Measurements from ENCODE around the gene LTB4R. TPM values are rescaled to one million over a fixed set of nuclear protein-coding genes. Genes with fewer than 3 reads are reported as not detected.
A peak's percentile ranks its signal among the peaks of the same experiment; 100 is the strongest.

LTB4R gene
- total and polyA plus RNA-seq, 9 of the 15 experiments (the other 6 are each of a cell fraction or from before 2014, with no cell fraction given) = 0.38 to 10.5 (median 2.8) TPM

DNA sequence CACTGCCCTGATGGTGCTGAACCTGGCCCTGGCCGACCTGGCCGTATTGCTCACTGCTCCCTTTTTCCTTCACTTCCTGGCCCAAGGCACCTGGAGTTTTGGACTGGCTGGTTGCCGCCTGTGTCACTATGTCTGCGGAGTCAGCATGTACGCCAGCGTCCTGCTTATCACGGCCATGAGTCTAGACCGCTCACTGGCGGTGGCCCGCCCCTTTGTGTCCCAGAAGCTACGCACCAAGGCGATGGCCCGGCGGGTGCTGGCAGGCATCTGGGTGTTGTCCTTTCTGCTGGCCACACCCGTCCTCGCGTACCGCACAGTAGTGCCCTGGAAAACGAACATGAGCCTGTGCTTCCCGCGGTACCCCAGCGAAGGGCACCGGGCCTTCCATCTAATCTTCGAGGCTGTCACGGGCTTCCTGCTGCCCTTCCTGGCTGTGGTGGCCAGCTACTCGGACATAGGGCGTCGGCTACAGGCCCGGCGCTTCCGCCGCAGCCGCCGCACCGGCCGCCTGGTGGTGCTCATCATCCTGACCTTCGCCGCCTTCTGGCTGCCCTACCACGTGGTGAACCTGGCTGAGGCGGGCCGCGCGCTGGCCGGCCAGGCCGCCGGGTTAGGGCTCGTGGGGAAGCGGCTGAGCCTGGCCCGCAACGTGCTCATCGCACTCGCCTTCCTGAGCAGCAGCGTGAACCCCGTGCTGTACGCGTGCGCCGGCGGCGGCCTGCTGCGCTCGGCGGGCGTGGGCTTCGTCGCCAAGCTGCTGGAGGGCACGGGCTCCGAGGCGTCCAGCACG, 4.7 kb downstream of the LTB4R start (continued):
- TF ChIP-seq E2F5 (CRISPR knock-in tag; IDR thresholded peaks at IDR 0.05) (peak; percentile 74; the same call in 1 of the 2 replicates), CHD1 (IDR thresholded peaks at IDR 0.05; ENCODE audit: low read length) (no peak), HDAC6 (IDR thresholded peaks at IDR 0.05; ENCODE audit: low read depth, low read length) (no peak), NR3C1 (CRISPR knock-in tag; IDR thresholded peaks at IDR 0.05) (peak; percentile 96), NFYB (IDR thresholded peaks at IDR 0.05; ENCODE audit: extremely low read depth, insufficient read length) (no peak), NCOR1 (IDR thresholded peaks at IDR 0.05) (no peak), LCOR (CRISPR knock-in tag; IDR thresholded peaks at IDR 0.05) (0 out of 2 replicates have a peak, but pooled peaks have one; percentile 72), NR2C1 (IDR thresholded peaks at IDR 0.05) (no peak), NR2C1 (tag; IDR thresholded peaks at IDR 0.05) (peak; percentile 55; the same call in 1 of the 2 replicates), ZBTB1 (CRISPR knock-in tag; IDR thresholded peaks at IDR 0.05; ENCODE audit: borderline replicate concordance, low read depth) (peak; percentile 86), TFAP4 (CRISPR knock-in tag; IDR thresholded peaks at IDR 0.05; ENCODE audit: borderline replicate concordance) (peak; percentile 83; the same call in 1 of the 2 replicates), STAG1 (CRISPR knock-in tag; IDR thresholded peaks at IDR 0.05; ENCODE audit: borderline replicate concordance) (peak; percentile 47; the same call in 1 of the 2 replicates), E2F6 (IDR thresholded peaks at IDR 0.05; ENCODE audit: borderline replicate concordance in 1 of 2, extremely low read depth in 1 of 2, insufficient read depth in 1 of 2, insufficient read length in 1 of 2, low read depth in 1 of 2, low read length in 1 of 2, poor library complexity in 1 of 2, severe bottlenecking in 1 of 2) (peak; percentile 91 to 96), MEIS2 (IDR thresholded peaks at IDR 0.05; ENCODE audit: partially characterized antibody) (no peak), ZNF184 (CRISPR knock-in tag; IDR thresholded peaks at IDR 0.05) (no peak), CREB3L1 (IDR thresholded peaks at IDR 0.05; ENCODE audit: borderline replicate concordance, low read depth) (peak; percentile 42; the same call in 1 of the 2 replicates), USF1 (CRISPR knock-in tag; IDR thresholded peaks at IDR 0.05) (peak; percentile 88), CBX2 (IDR thresholded peaks at IDR 0.05; ENCODE audit: insufficient read depth, low read length, poor library complexity, severe bottlenecking) (no peak)
- TF ChIP-seq, protein P1, sequence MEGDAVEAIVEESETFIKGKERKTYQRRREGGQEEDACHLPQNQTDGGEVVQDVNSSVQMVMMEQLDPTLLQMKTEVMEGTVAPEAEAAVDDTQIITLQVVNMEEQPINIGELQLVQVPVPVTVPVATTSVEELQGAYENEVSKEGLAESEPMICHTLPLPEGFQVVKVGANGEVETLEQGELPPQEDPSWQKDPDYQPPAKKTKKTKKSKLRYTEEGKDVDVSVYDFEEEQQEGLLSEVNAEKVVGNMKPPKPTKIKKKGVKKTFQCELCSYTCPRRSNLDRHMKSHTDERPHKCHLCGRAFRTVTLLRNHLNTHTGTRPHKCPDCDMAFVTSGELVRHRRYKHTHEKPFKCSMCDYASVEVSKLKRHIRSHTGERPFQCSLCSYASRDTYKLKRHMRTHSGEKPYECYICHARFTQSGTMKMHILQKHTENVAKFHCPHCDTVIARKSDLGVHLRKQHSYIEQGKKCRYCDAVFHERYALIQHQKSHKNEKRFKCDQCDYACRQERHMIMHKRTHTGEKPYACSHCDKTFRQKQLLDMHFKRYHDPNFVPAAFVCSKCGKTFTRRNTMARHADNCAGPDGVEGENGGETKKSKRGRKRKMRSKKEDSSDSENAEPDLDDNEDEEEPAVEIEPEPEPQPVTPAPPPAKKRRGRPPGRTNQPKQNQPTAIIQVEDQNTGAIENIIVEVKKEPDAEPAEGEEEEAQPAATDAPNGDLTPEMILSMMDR (IDR thresholded peaks at IDR 0.05 in 2 of 3, conservative IDR thresholded peaks at IDR 0.05 in 1 of 3; ENCODE audit: insufficient read depth in 2 of 3, low read depth in 1 of 3, low read length in 3 of 3) = peak; percentile 18 to 36 (median 19); a peak in 3 of 6 replicates

Measured in K562 (cell line).